ENCODE measurements around the gene SNCAIP. TPM values are rescaled to one million over a fixed set of nuclear protein-coding genes. Genes with fewer than 3 reads are reported as not detected.

SNCAIP gene
- total RNA-seq, 1 donor from 2014 or later: 3.3 TPM

DNA sequence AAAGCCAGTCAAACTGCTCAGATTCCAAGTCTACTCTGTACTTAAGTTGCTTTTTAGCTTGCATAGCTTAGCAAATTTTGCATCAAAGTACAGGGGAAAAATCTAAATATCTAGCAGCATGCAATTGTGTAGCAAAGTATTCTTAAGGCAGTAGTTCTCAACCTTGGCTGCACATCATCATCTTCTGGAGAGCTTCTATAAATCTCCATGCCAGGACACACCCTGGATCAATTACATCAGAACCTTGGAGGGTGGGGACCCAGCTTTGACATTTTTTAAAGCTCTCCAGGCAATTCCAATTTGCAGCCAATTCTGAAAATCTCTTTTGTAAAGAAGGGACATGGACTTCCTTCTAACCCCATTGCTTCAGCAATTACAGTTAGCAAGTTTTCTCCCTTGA is 187.5 kb downstream of the SNCAIP start:
- no peak for DNase-seq (ENCODE audit: low spot score)

- peak; percentile 53 for DNase-seq (ENCODE audit: low spot score)
Measured at GRCh38 chr5:122500245-122501088, 188.4 kb downstream of the SNCAIP start.

DNA sequence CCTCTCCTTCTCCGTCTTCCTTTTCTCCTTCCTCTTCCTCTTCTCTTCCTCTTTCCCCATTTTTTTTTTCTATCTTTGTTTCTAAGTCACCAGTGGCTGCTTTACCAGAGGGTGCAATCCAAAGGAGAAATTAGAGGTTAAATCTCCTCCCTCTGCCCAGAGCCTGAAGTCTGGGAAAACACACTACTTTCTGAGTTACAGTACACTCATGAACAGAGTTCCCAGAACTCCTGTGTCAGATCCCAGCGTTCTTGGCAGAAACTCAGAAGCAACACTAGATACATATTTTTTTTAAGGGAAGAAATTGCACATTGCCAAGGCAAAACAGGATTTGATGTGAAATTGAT is 189.0 kb downstream of the SNCAIP start:
- DNase-seq (ENCODE audit: low spot score): no peak

DNA sequence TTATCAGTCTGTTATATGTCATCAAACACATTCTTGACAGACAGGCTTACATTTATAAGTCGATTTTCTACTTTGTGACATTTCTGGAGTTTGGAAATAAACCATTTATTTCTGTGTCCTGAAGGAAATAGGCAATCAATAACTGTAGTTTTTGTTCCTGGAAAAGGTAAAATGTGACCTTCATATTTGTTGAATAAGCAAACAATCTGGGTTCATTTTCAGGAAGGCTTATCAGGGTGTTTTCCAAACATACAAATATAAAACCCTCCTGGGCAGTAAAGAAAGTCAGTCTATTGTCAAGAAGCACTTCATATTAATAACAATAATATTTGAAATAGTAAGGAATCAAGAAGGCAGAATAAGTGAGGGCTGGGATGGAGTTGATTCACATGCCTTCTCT is 195.0 kb downstream of the SNCAIP start:
- no peak for DNase-seq (ENCODE audit: low spot score)

DNA sequence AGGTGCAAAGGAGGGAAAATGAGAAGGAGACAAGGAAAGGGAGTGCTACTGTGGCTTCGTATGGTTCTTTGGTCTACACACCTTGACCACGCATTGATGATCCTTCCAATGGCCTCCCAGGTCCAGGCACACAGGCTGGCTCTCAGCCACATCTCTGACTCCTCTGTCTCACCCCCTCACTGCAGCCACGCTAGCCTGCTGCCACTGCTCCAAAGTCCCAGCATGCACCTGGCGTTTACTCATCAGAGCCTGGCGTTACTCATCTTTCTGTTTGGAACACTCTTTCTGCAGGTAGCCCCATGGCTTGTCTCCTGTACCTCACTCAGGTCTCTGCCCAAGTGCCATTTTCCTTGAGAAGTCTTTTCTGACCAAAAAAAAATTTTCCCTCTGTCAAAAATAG is 195.5 kb downstream of the SNCAIP start:
- DNase-seq (ENCODE audit: low spot score): no peak

DNA sequence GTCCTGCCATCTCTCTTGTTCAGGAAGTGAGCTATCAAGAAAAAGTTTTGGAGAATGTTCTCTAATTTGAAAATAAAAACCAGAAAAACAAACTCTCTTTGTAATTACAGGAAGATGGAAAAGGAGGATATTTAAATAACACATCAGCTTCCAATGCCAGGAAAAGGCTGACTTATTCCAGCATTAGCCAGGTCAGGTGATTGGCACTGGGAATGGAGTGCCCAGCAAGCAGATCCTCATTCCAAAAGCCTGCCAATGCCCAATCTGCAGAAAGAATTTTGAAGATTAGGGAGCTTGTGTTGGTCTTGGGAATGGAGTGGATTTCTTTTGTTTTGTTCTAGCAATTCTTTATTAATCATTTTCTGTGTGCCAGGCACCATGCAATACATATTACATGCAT is 196.6 kb downstream of the SNCAIP start:
- DNase-seq (ENCODE audit: low spot score): no peak

Other genes with a start within 250 kb of the SNCAIP start
- gene LOX, start 234.0 kb upstream of the SNCAIP start, total RNA-seq: 6.5 TPM
- 0.26 TPM for gene ZNF474, start 182.7 kb upstream of the SNCAIP start, total RNA-seq

Measured in ureter (tissue), 1 donor.